GM21528 (cell line): Measurements from ENCODE around the gene PASD1.
A peak's percentile ranks its signal among the peaks of the same experiment; 100 is the strongest.
"Not testable (repeated sequence)": the region's sequence is repeated elsewhere in the genome, so short reads cannot be mapped to it uniquely, and the experiment has no call there.

ENCODE experiments used
- ATAC-seq: cut with Tn5 transposase; IDR thresholded peaks from one replicate; pipeline ENCODE4 v1.9.1; 2021; ENCODE audit warnings: mild to moderate bottlenecking, moderate library complexity; ENCODE audit not compliant: unreplicated experiment, low FRiP score

The PASD1 gene, protein sequence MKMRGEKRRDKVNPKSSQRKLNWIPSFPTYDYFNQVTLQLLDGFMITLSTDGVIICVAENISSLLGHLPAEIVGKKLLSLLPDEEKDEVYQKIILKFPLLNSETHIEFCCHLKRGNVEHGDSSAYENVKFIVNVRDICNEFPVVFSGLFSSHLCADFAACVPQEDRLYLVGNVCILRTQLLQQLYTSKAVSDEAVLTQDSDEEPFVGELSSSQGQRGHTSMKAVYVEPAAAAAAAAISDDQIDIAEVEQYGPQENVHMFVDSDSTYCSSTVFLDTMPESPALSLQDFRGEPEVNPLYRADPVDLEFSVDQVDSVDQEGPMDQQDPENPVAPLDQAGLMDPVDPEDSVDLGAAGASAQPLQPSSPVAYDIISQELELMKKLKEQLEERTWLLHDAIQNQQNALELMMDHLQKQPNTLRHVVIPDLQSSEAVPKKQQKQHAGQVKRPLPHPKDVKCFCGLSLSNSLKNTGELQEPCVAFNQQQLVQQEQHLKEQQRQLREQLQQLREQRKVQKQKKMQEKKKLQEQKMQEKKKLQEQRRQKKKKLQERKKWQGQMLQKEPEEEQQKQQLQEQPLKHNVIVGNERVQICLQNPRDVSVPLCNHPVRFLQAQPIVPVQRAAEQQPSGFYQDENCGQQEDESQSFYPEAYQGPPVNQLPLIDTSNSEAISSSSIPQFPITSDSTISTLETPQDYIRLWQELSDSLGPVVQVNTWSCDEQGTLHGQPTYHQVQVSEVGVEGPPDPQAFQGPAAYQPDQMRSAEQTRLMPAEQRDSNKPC

GRCh38 chrX:151563449-151563848 lies at the start of gene PASD1:
Gene PASD1, plus strand, starts transcription at chrX:151563675. Its CDS starts 37,879 bp downstream, at chrX:151601554.
- no peak for ATAC-seq

- no peak for ATAC-seq
Measured at GRCh38 chrX:151515237-151515636, 48.2 kb upstream of the PASD1 start.

GRCh38 chrX:151516538-151517187 lies 46.8 kb upstream of the PASD1 start:
- ATAC-seq = no peak

DNA sequence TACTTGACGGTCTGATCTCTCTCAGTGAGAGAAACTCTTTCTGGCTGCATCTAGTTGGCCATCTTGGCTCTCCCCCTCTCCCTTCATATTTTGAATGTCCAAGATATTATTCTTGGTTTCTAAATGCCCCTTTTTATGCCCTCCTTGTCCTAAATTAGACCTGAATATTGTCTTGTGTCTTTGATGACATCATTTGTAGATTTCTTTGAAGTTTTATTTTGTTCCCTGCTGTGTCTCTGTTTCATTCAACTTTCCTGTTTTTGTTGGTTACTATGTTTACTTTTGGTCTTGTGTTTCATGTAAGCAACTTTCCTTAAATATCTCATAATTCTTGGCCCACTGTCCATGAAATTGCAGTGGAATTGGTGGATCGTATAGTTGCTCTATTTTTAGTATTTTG lies 46.1 kb upstream of the PASD1 start:
- ATAC-seq = no peak

DNA sequence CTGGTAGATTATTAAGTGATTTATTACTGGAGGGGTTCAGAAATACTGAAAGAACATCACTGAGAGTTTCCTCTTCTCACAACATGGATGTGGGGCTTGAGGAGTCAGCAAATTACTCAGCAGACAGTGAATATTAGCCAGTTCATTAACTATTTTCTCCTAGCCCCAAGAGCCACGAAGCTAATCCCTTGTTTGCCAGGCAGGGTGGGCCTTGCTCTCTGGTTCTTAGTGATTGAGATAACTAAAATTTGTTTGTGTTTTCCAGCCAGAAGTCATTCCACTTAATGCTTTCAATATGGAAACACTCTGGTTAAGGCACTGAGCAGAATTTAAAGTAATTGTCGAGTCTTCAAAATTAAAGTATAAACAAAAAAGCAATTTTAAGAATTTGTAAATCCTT lies 40.1 kb upstream of the PASD1 start:
- no peak for ATAC-seq

DNA sequence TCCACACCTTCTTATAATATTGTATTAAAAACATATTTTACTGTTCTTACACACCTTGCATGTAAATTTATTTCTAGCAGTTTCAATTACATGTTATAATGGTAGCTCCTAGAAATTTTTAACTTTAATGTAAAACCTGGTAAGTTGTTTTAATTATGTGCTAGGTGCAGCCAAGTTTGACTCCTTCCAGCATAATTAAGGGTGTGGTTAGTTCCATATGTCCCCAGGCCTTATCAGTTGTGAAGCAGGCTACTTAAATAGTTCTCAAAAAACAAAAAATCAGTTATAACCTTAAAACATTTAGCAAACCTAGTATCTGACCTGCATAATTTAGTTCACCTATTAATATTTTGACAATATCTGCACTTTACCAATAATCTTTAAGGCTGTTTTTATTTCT lies 26.9 kb upstream of the PASD1 start:
- no peak for ATAC-seq

DNA sequence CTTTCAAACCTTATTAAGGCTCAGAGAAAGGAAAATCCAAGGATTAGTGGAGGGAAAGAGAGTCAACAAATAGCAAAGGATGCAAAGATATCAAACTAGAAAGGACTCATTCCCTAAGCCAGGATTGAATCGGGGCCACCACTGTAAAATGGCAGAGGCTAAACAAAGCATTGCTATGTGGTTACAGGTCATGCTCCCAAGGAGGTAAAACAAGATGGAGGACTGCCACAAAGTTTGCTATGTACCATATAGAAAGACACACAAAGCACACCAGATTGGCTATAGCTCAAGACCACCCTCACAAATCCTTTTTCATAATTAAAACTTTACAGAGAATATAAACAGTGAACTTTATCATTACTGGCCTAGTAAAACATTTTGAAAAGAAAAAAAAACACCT lies 25.9 kb upstream of the PASD1 start:
- ATAC-seq = no peak

DNA sequence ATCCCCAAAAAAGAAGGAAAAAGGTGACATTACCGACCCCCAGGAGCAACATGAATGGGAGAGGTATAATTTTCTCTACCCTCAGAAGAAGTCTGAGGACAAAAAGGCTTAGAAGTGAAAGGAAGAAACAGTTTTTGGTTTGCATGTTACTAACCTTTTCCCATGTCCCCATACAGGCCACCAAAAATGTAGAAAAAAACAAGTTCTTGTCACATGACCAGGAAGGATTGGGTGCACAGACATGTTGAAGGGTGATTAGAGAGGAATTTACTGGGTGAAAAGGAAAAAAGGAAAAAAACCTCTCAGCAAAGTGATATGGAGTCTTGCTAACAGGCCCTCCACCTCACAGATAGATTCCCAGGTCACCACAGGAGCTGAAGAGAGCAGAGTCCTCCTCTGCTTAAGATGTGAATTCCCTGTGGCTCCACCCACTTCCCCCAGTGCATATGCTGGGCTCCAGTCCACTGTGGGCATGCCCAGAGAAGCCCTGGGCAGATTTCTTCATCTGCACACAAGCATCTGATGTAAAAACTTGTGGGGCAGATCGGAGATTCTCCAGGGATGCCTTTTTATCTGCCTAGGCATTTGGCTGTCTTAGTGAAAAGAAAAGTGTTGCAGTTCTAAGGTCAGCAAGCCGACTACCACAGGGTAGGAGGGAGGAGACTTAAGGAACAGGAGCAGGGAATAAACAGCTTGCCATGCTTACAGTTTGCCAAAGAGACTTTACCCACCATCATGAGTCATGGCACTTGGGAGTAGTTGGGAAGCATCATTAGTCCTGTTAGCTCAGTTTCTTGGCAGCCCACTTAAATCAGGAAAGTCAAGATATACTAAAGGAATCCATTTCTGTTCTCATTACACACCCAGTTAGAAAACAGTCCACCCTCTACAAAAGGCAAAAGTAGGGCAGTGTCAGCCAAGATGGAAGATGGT lies 25.0 kb upstream of the PASD1 start:
- peak; percentile 58 for ATAC-seq

DNA sequence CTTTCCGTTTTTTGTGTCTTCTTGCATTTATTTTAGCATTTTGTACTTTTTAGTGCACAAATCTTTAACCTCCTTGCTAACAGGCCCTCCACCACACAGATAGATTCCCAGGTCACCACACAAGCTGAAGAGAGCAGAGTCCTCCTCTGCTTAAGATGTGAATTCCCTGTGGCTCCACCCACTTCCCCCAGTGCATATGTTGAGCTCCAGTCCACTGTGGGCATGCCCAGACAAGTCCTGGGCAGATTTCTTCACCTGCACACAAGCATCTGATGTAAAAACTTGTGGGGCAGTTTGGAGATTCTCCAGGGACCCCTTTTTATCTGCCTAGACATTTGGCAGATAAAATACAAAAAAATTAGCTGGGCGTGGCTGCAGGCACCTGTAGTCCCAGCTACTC lies 19.8 kb upstream of the PASD1 start:
- ATAC-seq = no peak

- not testable (repeated sequence) for ATAC-seq
Measured at GRCh38 chrX:151546226-151546625, 17.2 kb upstream of the PASD1 start.

DNA sequence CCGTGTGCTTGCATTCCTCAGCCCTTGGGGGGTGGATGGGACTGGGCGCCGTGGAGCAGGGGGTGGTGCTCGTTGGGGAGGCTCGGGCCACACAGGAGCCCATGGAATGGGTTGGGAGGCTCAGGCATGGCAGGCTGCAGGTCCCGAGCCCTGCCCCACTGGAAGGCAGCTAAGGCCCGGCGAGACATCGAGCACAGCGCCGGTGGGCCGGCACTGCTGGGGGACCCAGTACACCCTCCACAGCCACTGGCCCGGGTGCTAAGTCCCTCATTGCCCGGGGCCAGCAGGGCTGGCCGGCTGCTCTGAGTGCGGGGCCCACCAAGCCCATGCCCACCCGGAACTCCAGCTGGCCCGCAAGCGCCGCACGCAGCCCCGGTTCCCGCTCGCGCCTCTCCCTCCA lies 12.3 kb upstream of the PASD1 start:
- ATAC-seq = not testable (repeated sequence)

GRCh38 chrX:151552743-151553142 lies 10.7 kb upstream of the PASD1 start:
- ATAC-seq = no peak

GRCh38 chrX:151555301-151555700 lies 8.2 kb upstream of the PASD1 start:
- ATAC-seq = not testable (repeated sequence)

- not testable (repeated sequence) for ATAC-seq
Measured at GRCh38 chrX:151562485-151562884, 990 bp upstream of the PASD1 start.

- ATAC-seq = not testable (repeated sequence)
Measured at GRCh38 chrX:151563003-151563402, 472 bp upstream of the PASD1 start.

DNA sequence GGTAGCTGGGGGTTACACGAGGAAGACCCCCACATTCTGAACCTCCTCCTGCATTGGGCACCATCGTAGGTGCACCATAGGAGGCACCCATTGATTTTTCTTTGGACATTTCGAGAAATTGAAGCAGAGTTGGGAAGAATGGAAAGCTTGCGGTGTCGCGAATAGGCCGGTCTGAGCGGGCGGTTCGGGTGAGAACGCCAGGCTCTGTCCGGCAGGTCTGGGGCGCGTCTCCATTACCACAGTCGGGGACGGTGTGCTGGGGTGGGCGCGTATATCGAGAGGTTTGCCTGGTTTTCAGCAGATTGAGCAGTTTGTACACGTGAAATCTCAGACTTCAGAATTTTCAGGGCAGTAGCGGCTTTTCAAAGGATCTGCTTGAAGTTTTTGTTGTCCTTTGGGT lies 560 bp downstream of the PASD1 start:
- ATAC-seq = no peak

DNA sequence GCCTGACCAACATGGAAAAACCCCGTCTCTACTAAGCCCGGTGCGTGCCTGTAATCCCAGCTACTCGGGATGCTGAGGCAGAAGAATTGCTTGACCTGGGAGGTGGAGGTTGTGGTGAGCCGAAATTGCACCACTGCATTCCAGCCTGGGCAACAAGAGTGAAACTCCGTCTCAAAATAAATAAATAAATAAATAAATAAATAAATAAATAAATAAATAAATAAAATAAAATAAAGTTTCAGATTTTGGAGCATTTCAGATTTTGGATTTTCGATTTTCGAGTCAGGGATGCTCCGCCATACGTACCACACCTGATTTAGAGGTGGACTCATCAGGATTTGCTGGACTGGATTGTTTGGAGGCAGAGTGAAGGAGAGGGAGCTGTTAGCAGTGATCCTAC lies 3.4 kb downstream of the PASD1 start:
- ATAC-seq = not testable (repeated sequence)

GRCh38 chrX:151570561-151570960 lies 7.1 kb downstream of the PASD1 start:
- ATAC-seq = no peak

- not testable (repeated sequence) for ATAC-seq
Measured at GRCh38 chrX:151593384-151593783, 29.9 kb downstream of the PASD1 start.

GRCh38 chrX:151596282-151596681 lies 32.8 kb downstream of the PASD1 start:
- ATAC-seq = no peak
